Activated CD4-positive, alpha-beta T cell treated with anti-CD3 and anti-CD28 coated beads, Interleukin-2, amount 50 U/mL, for 1 hour (primary cell): ENCODE data around the gene KDR.

Source experiments
- DNase-seq: peaks from one replicate; pipeline ENCODE4 v3.0.0-alpha.2; 2020

Gene KDR

DNA sequence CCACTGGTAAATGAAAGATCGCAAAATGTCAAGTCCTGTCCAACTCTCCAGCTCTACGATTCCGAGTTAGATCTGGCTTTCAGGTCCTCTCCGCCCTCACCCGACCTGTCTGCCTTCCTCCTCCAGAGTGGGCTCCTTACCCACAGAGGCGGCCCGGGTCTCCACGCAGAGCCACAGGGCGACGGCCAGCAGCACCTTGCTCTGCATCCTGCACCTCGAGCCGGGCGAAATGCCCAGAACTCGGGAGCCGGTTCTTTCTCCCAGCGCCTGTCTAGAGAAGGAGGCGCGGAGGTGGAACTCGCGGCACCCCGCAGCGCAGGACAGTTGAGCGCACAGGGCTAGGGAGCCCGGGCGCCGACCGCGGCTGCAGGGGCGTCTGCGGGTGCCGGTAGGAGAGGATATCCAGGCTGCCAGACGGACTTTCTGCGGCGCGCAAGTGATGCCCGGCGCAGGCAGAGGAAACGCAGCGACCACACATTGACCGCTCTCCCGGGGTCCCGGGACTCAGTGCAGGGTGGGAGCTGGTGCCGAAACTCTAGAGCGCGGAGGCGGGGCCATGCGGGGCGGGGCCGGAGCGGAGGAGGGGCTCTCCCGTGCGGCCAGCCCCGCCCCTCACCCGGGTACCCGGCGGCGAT lies at the start of gene KDR:
Gene KDR (minus strand): TSS at position 509 of the 635 bp plus-strand sequence. CDS start 302 bp downstream, at position 207.
- DNase-seq = no peak

- no peak for DNase-seq
These were observed 48.2 kb upstream of the KDR start for GRCh38 chr4:55173580-55173979.

- no peak for DNase-seq
These were observed 47.4 kb upstream of the KDR start for GRCh38 chr4:55172694-55173287.

GRCh38 chr4:55170462-55170861 lies 45.1 kb upstream of the KDR start:
- DNase-seq = no peak

DNA sequence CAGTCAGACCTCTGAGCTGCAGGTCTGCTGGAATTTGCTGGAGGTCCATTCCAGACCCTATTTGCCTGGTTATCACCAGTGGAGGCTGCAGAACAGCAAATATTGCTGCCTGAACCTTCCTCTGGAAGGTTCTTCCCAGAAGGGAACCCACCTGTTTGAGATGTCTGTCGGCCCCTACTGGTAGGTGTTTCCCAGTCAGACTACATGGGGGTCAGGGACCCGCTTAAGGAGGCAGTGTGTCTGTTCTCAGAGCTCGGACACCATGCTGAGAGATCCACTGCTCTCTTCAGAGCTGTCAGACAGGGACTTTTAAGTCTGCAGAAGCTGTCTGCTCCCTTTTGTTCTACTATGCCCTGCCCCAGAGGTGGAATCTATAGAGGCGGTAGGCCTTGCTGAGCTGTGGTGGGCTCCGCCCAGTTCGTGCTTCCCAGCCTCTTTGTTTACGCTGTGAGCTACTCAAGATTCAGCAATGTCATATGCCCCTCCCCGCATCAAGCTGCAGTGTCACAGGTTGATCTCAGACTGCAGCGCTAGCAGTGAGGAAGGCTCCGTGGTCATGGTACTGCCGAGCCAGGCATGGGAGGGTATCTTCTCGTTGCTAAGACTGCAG lies 44.1 kb upstream of the KDR start:
- DNase-seq = no peak

DNA sequence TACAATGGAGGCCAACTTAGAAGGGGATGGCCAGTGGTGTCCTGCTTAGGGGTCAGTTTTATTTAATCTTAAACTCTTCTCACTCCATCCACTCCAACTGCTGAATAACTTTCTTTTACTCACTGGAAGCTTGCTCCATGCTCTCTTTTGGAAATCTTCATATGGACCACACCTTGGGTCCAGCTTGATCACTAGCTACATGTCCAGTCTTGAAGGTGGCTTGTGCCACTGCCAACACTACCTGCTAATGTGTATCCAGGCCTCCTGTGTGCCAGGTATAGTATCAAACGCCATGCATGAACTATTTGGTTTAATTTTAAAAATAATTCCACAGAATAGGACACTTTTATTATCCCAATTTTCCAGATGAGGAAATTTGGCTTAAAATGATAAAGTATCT lies 37.0 kb upstream of the KDR start:
- DNase-seq = no peak

- no peak for DNase-seq
These were observed 36.3 kb upstream of the KDR start for GRCh38 chr4:55161739-55162138.

DNA sequence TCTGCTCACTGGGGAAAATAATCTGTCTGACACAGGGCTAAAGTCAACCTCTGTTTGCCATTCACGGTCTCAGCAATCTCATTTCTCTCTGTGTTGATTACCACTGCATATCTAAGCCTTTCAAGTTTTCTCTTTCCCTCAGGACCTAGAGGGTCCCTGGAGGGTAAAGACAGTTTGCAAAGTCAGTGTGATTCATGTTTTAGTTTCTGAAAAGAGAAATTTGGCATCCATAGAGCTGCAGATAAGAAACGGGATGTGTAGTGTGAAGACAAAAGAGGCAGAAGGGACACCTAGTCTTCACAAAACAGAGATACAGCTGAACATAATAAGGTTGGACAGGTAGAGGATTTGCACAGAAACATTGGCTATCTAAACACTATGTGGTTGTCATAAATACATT lies 34.5 kb upstream of the KDR start:
- no peak for DNase-seq

DNA sequence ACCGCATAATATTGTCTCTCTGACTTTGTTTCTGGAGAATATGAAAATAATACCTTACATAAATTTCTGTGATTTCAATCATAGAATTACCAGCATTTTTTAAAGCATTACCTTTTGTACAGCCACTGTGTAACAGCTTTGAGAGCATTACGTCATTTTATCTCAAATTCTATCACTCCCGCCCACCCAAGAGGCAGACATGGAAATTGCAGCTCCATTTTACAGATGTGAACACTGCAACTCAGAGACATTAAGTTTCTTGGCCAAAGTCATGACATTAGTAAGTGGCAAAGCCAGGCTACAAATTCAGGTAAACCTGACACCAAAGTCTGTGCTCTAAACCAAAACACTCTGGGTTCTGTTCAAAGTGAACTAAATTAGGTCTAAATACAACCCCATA lies 33.6 kb upstream of the KDR start:
- DNase-seq = no peak

- no peak for DNase-seq
These were observed 32.3 kb upstream of the KDR start for GRCh38 chr4:55157559-55158277.

- DNase-seq = no peak
These were observed 29.5 kb upstream of the KDR start for GRCh38 chr4:55154933-55155332.

DNA sequence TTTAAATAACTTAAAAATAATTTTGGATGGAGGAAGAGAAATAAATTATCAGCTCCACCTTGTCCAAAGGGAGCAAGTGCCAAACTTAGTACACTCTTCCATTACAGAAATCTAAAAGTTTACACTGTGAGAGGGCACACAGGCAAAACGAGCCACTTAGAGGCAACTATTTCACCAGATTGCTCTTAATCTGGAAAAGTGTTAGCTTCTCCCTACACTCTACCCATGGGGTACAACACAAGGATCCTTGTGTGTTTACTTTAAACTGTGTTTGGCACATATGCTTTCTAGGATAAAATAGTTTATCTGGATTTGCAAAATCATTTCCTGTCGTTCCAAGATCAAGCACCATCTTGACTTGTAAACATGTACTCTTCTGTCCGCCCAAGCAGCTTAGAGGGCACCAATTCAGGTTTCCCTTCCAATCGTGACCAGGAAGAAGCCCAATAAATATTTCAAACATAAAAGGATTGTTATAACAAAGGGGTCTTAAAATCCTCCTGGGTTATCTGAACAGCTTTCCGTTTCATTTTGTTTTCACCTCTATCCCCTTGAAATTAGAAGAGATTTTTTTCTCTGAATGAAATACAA lies 29.0 kb upstream of the KDR start:
- no peak for DNase-seq

GRCh38 chr4:55143858-55144257 lies 18.5 kb upstream of the KDR start:
- no peak for DNase-seq

GRCh38 chr4:55138367-55138766 lies 13.0 kb upstream of the KDR start:
- no peak for DNase-seq

DNA sequence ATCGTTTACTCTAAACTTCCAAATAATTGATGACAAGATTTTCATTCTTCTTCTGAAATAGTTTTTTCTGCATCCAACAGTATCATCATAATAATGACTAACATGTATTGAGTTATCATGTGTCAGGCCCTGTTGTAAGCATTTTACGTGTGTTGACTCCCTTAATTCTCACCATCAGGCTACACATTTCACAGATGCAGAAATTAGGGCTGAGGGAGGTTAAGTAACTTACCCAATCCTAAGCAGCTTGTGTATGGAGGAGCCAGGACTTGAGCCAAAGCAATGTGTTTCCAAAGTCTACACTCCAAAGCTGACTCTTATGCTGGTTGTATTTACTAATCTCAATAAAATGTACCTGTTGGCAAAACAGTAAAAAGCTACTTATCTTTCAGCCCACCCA lies 11.2 kb upstream of the KDR start:
- no peak for DNase-seq

GRCh38 chr4:55133951-55134350 lies 8.6 kb upstream of the KDR start:
- DNase-seq = no peak

GRCh38 chr4:55132775-55133174 lies 7.4 kb upstream of the KDR start:
- no peak for DNase-seq

DNA sequence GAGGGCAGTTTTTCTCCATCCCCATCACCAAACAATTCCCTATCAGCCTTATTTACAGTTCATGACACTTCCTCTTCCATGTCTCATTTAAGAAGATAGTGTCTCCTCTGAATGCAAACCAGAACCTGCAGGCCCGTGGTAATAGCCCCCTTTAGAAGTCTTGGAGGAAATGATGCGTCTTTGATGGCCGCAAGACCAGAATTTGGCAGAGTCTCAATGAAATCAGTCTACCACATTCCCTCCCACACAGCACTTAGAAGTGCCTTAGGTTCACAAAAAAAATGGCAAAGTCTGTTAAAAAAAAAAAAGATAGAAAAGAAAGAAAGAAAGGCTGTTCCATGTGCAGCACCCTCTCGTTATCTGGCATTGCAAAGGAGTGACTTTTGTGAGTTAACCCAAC lies 2.1 kb upstream of the KDR start:
- no peak for DNase-seq

DNA sequence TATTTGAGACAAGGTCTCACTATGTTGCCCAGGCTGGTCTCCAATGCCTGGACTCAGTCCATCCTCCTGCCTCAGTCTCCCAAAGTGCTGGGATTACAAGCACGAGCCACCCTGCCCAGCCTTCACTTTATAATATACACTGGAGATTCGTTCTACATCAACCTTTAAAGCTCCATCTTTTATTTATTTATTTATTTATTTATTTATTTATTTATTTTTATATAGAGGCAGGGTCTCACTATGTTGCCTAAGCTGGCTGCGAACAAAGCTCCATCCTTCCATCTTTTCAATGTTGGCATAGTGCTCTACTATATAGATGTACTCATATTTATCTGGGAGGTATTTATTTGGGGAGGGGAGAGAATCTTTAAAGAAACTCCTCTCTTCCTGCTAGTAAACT lies 1.7 kb upstream of the KDR start:
- no peak for DNase-seq

DNA sequence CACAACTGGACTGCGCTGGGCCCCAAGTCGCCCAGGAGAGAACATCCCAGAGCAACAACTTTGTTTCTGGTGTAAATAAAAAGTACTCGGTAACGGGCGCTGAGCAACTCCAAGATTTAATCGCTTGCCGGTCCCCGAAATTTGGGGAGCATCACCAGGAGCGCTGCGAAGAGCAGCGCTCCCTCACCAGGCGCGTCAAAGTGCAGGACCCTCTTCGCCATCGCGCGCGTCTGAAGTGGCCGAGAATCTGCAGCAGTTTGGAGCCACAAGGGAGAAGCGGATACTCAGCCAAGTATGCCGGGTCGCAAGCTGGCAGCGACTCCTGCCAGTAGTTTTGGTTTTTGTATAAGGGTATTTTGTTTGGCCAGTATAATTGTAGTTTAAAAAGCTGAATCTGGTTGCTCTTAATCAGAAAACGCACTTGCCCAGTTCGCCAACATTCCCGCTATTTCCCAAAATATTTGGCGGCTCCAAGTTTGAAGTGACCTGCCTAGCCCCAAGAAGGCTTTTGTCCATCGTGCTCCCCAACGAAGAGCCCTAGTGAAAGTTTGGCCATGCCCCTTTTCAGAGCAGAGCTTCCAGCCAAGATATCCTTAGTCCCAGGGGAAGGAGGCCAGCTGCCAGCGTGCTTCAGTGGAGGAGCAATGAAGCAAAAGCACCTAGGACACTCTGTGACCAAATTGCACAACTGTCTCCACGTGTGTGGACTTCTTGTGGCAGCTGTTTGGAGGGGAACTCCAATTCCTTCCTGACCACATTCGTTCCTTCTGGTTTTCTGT lies 557 bp upstream of the KDR start:
- no peak for DNase-seq

- DNase-seq = no peak
These were observed 896 bp downstream of the KDR start for GRCh38 chr4:55124322-55125076.

- no peak for DNase-seq
These were observed 1.6 kb downstream of the KDR start for GRCh38 chr4:55123791-55124190.
